Measurements from ENCODE around the gene STOML1. TPM values are rescaled to one million over a fixed set of nuclear protein-coding genes. Genes with fewer than 3 reads are reported as not detected.

Gene STOML1
- total RNA-seq, 1 experiment from 2014 or later: 6.9 TPM

DNA sequence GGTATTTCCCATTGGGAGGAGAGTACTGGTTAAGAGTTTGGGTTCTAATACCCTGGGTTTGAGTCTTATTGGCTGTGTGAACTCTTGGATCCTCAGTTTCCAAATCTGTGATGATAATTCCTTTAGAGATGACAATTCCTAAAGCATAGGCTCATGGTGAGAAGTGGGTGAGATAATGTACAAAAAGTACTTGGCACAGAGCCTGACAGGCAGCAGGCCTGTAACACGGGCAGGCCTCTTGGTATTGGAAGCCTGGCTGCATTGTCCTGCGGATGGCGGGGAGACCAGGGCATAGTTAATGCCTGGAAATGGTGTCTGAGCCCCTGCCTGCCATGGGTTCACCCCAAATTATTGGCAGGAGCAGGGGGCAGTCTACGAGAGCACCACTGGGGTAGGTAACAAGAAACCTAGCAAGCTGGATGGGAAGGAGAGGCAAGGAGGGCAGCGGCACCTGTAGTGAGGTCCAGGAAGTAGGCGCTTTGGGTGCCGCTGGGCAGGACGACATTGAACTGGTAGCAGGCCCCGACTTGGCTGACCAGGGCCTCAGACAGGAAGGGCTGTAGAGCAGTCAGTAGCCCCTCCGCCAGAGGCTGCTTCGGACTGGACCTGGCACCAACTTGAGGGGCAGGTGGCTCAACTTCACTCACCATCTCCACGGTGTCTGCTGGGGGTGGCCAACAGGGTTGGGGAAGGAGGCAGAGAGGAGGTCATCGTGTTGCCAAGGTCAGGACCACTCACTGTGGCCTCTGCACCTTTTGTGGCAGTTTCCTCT, 7.7 kb downstream of the STOML1 start:
- Histone ChIP-seq H3K36me3 (ENCODE audit: control insufficient read depth, insufficient read depth, low read length) (no peaks in the 10 kb centered on the region), H3K4me1 (ENCODE audit: control insufficient read depth, insufficient read depth, low read length) (peaks cover 13% of the 10 kb centered on the region; the same call in 1 of the 2 replicates), H3K27me3 (ENCODE audit: control insufficient read depth, insufficient read depth, low read length) (no peaks in the 10 kb centered on the region), H3K4me3 (ENCODE audit: low read depth in 2 of 2, low read length in 2 of 2) (no peak overlapping the region), H3K9me3 (ENCODE audit: control insufficient read depth, insufficient read depth, low read depth, low read length) (no peaks in the 10 kb centered on the region), H3K27ac (ENCODE audit: low read length) (no peak overlapping the region)
- POLR2A ChIA-PET: no interaction called here
- BruUV-seq (replicated peaks): no TSS peak
- DNase-seq (ENCODE audit: low read depth, low spot score): no peak
- in situ Hi-C loops (cut with HindIII; ENCODE audit: low pct_unique_long_range_greater_than_20kb, low sequenced_read_pairs): no loop called here
- no peak for ATAC-seq
- TF ChIP-seq TCF7L2 (IDR thresholded peaks at IDR 0.05; ENCODE audit: low read depth, low read length): no peak
- TF ChIP-seq POLR2AphosphoS5 (IDR thresholded peaks at IDR 0.05; ENCODE audit: low read depth, low read length): no peak
- TF ChIP-seq REST (IDR thresholded peaks at IDR 0.05; ENCODE audit: insufficient read depth in 1 of 2, low read depth in 2 of 2, low read length in 1 of 2): no peak
- TF ChIP-seq CTCF (IDR thresholded peaks at IDR 0.05): no peak
- TF ChIP-seq SIN3A (IDR thresholded peaks at IDR 0.05; ENCODE audit: borderline replicate concordance, insufficient read depth, low read depth, low read length): no peak
- CTCF ChIA-PET: no interaction called here
- intact Hi-C loops (cut with micrococcal nuclease; ENCODE audit: unreplicated experiment): no loop called here

DNA sequence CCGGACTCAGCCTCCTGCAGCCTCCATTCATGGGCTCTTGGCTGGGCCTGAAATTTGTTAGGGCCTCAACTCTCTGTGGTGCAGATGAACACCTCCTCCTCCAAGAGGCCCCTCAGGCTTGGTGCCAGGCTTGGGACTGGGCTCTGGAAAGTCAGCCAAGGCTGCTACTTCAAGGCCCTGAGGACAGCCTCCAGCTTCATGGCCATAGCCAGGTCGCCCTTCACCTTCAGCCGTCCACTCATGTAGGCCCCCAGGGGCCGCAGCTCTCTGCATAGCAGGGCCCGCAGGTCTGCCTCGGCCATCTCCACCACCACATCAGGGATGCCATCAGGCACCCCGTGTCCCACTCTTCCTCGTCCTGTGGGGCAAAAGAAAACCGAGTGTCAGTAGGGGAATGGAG, 8.3 kb downstream of the STOML1 start:
- ChIA-PET CTCF (interaction anchor here (0.6 to 1.2 kb wide), 2 partner anchors 11 to 65 kb away, joined by 3 to 6 read pairs; no protein-coding TSS in a partner anchor), POLR2A (interaction anchor here (0.7 kb wide), 1 partner anchor 62 kb away, joined by 3 read pairs; no protein-coding TSS in a partner anchor)
- H3K27ac ChIP-seq (ENCODE audit: low read length): no peak overlapping the region
- intact Hi-C loops (cut with micrococcal nuclease; ENCODE audit: unreplicated experiment): no loop called here
- in situ Hi-C loops (cut with HindIII; ENCODE audit: low pct_unique_long_range_greater_than_20kb, low sequenced_read_pairs): no loop called here
- no peak overlapping the region for H3K4me3 ChIP-seq (ENCODE audit: low read depth in 2 of 2, low read length in 2 of 2)
- H3K4me1 ChIP-seq (ENCODE audit: control insufficient read depth, insufficient read depth, low read length): peaks cover 13% of the 10 kb centered on the region; the same call in 1 of the 2 replicates
- H3K9me3 ChIP-seq (ENCODE audit: control insufficient read depth, insufficient read depth, low read depth, low read length): no peaks in the 10 kb centered on the region
- TF ChIP-seq TCF7L2 (IDR thresholded peaks at IDR 0.05; ENCODE audit: low read depth, low read length): no peak
- no peak for TF ChIP-seq SIN3A (IDR thresholded peaks at IDR 0.05; ENCODE audit: borderline replicate concordance, insufficient read depth, low read depth, low read length)
- no peak for TF ChIP-seq POLR2AphosphoS5 (IDR thresholded peaks at IDR 0.05; ENCODE audit: low read depth, low read length)
- no peak for TF ChIP-seq REST (IDR thresholded peaks at IDR 0.05; ENCODE audit: insufficient read depth in 1 of 2, low read depth in 2 of 2, low read length in 1 of 2)
- no peak for TF ChIP-seq CTCF (IDR thresholded peaks at IDR 0.05)
- BruUV-seq (replicated peaks): no TSS peak
- DNase-seq (ENCODE audit: low read depth, low spot score): no peak
- no peaks in the 10 kb centered on the region for H3K27me3 ChIP-seq (ENCODE audit: control insufficient read depth, insufficient read depth, low read length)
- ATAC-seq: no peak
- H3K36me3 ChIP-seq (ENCODE audit: control insufficient read depth, insufficient read depth, low read length): no peaks in the 10 kb centered on the region

Data from Panc1 (cell line).